H1 (cell line): Measurements from ENCODE around the gene PLAU. TPM values are rescaled to one million over a fixed set of nuclear protein-coding genes. Genes with fewer than 3 reads are reported as not detected.

Source experiments
- CHD7 ChIP-seq: fragments of 300-600 bp; sonication (generic); IDR thresholded peaks from 2 replicates; pipeline ENCODE4 v1.7.1; 2012; ENCODE audit warnings: low read length, moderate library complexity, mild to moderate bottlenecking, inconsistent platforms; ENCODE audit not compliant: insufficient replicate concordance
- polyA plus RNA-seq, 7 experiments: library from polyadenylated mRNA; depleted of rRNA in 3 of 7; stranded (reverse) in 5 of 7; unstranded in 2 of 7; fragments of >200 nt in 5 of 7; fragments of 200-250 nt in 2 of 7; gene quantifications; 1 replicate in 5 of 7; 2 replicates in 1 of 7; 4 replicates in 1 of 7; pipeline versions ENCODE4 v1.2.1 to v1.2.3, GENCODE V29; 2011 to 2013; ENCODE audit warnings: missing spikeins in 2 of 7, mixed read lengths in 2 of 7
- total RNA-seq: library from RNA; stranded (reverse); fragmentation: NEBNext Ultra II Directional; extraction: Animal tissue kit (Norgen Biotek cat#: 25700); gene quantifications from 2 replicates; pipeline ENCODE4 v1.2.1, GENCODE V29; 2021

PLAU gene
- total and polyA plus RNA-seq, 2 of the 8 experiments (the other 6 are each of a cell fraction or from before 2014, with no cell fraction given) = 16.2 to 26.1 TPM

GRCh38 chr10:73911553-73912004 lies 647 bp downstream of the PLAU start (continued):
- no peak for TF ChIP-seq CHD7
